ENCODE measurements around the gene AQP5.

DNA sequence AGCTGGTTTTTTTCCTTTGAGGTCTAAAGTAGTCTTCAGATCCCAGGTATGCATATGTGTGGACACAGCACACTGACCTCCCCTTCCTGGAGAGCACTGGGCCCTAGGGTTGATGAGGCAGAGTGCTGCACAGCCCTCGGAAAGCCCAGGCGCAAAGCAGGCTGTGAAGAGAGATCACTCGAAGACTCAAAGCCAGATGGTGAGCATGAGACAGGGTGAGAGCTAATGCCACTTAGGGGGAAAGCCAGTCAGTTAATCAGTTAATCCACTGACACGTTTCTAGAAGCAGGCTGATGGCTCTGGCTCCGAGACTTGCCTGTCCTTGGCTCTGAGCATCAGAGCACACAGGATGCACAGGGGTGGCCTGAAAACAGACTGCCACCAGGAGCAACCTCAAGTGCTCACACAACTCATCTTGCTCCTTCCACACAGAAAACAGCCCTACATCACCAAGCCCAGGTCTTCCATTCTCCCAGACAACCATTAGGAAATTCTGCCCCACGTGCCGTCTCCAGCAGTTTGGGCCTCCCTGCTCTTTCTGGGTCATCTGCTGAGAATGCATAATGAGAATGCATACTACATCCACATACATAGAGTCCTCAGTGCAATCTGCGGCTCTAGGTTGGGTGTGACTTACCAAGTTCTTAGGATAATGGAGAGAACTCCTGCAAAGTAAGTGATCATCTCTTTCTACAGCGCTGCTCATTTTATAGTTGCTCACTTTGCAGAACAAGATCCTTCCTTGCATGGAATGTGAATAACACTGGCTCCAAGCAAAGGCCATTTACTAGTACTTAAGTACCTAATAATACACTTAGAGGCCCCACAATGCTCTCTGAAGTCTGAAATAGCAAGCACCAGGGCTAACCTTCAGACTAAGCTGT, 23.0 kb downstream of the AQP5 start:
- no peak for TF ChIP-seq POLR2A (IDR thresholded peaks at IDR 0.05; ENCODE audit: extremely low read depth, insufficient read length)
- no peak for TF ChIP-seq CTCF (IDR thresholded peaks at IDR 0.05; ENCODE audit: low read depth, low read length)
- TF ChIP-seq MAX (IDR thresholded peaks at IDR 0.05; ENCODE audit: low read depth, low read length) = no peak
